Stimulated activated naive B cell treated with anti-CD40 and anti-IgM and Interleukin-4, amounts not matched to agents 10 μg/mL and 1 μg/mL and 100 μg/mL, for 72 hours (primary cell): ENCODE results near the gene HPRT1.

ENCODE experiments used
- ATAC-seq, 2 donors: fragments of 150-1000 bp; cut with Tn5 transposase; replicated peaks; 2 replicates each; pipeline ENCODE4 v1.10.0; 2021; ENCODE audit warnings: moderate library complexity in 1 of 2
- DNase-seq: peaks from one replicate; pipeline ENCODE4 v3.0.0; 2021
- H3K27ac Mint-ChIP-seq: one replicate; pipeline ENCODE4 v1.8.0; 2022; ENCODE audit warnings: mild to moderate bottlenecking, mixed read lengths
- H3K27me3 Mint-ChIP-seq, 2 donors: one replicate each; pipeline ENCODE4 v1.8.0; 2022; ENCODE audit warnings: mixed read lengths in 2 of 2
- H3K36me3 Mint-ChIP-seq, 2 donors: one replicate each; pipeline ENCODE4 v1.8.0; 2022; ENCODE audit warnings: mixed read lengths in 2 of 2, mild to moderate bottlenecking in 1 of 2
- H3K4me1 Mint-ChIP-seq, 2 donors: one replicate each; pipeline ENCODE4 v1.8.0; 2022; ENCODE audit warnings: mixed read lengths in 2 of 2, mild to moderate bottlenecking in 1 of 2
- H3K4me3 Mint-ChIP-seq, 2 donors: one replicate each; pipeline ENCODE4 v1.8.0; 2022; ENCODE audit warnings: mild to moderate bottlenecking in 2 of 2, mixed read lengths in 2 of 2, moderate library complexity in 1 of 2
- H3K9me3 Mint-ChIP-seq, 2 donors: one replicate each; pipeline ENCODE4 v1.8.0; 2022; ENCODE audit warnings: mixed read lengths in 2 of 2, mild to moderate bottlenecking in 1 of 2

The HPRT1 gene

GRCh38 chrX:134502686-134503085 is 42.7 kb downstream of the HPRT1 start:
- ATAC-seq (no peak), DNase-seq (no peak)
- no peak overlapping the region for H3K27ac Mint-ChIP-seq
- no peak overlapping the region for H3K4me3 Mint-ChIP-seq
- H3K36me3 Mint-ChIP-seq: peaks cover 17 to 22% of the 10 kb centered on the region in 2 donors
- peaks cover 0 to 3% of the 10 kb centered on the region in 2 donors for H3K4me1 Mint-ChIP-seq
- no peaks in the 10 kb centered on the region for H3K27me3 Mint-ChIP-seq
- H3K9me3 Mint-ChIP-seq: no peaks in the 10 kb centered on the region

- H3K4me3 Mint-ChIP-seq: no peak overlapping the region
- no peak for ATAC-seq
- H3K36me3 Mint-ChIP-seq: peaks cover 10 to 11% of the 10 kb centered on the region in 2 donors
- no peak overlapping the region for H3K27ac Mint-ChIP-seq
- H3K9me3 Mint-ChIP-seq: no peaks in the 10 kb centered on the region
- no peaks in the 10 kb centered on the region for H3K4me1 Mint-ChIP-seq
- no peaks in the 10 kb centered on the region for H3K27me3 Mint-ChIP-seq
- no peak for DNase-seq
These were observed 52.6 kb downstream of the HPRT1 start for GRCh38 chrX:134512566-134512965.

- Mint-ChIP-seq H3K4me1 (no peaks in the 10 kb centered on the region), H3K9me3 (no peaks in the 10 kb centered on the region), H3K27me3 (no peaks in the 10 kb centered on the region), H3K36me3 (peaks cover 10 to 11% of the 10 kb centered on the region in 2 donors), H3K27ac (no peak overlapping the region), H3K4me3 (no peak overlapping the region)
- DNase-seq (no peak), ATAC-seq (no peak)
These were observed 53.1 kb downstream of the HPRT1 start for GRCh38 chrX:134513091-134513490.

GRCh38 chrX:134520860-134521390 is 61.0 kb downstream of the HPRT1 start:
- peaks cover 2 to 13% of the 10 kb centered on the region in 2 donors for H3K36me3 Mint-ChIP-seq
- ATAC-seq (peak; percentile 62 to 65), DNase-seq (no peak)
- no peaks in the 10 kb centered on the region for H3K4me1 Mint-ChIP-seq
- no peaks in the 10 kb centered on the region for H3K9me3 Mint-ChIP-seq
- H3K27me3 Mint-ChIP-seq: no peaks in the 10 kb centered on the region
- H3K27ac Mint-ChIP-seq: no peak overlapping the region
- H3K4me3 Mint-ChIP-seq: no peak overlapping the region

- DNase-seq (no peak), ATAC-seq (no peak)
- Mint-ChIP-seq H3K4me3 (no peak overlapping the region), H3K27ac (no peak overlapping the region), H3K4me1 (no peaks in the 10 kb centered on the region), H3K9me3 (no peaks in the 10 kb centered on the region), H3K36me3 (peaks cover 2 to 13% of the 10 kb centered on the region in 2 donors), H3K27me3 (no peaks in the 10 kb centered on the region)
These were observed 64.2 kb downstream of the HPRT1 start for GRCh38 chrX:134524181-134524580.

GRCh38 chrX:134525086-134525792 is 65.3 kb downstream of the HPRT1 start:
- no peak overlapping the region for H3K27ac Mint-ChIP-seq
- no peaks in the 10 kb centered on the region for H3K9me3 Mint-ChIP-seq
- H3K27me3 Mint-ChIP-seq: no peaks in the 10 kb centered on the region
- peaks cover 2 to 9% of the 10 kb centered on the region in 2 donors for H3K36me3 Mint-ChIP-seq
- DNase-seq: no peak
- no peak overlapping the region for H3K4me3 Mint-ChIP-seq
- no peaks in the 10 kb centered on the region for H3K4me1 Mint-ChIP-seq
- no peak for ATAC-seq

GRCh38 chrX:134526399-134526798 is 66.4 kb downstream of the HPRT1 start:
- peaks cover 2 to 4% of the 10 kb centered on the region in 2 donors for H3K36me3 Mint-ChIP-seq
- DNase-seq: no peak

GRCh38 chrX:134528960-134529359 is 69.0 kb downstream of the HPRT1 start:
- Mint-ChIP-seq H3K36me3 (peaks cover 0 to 4% of the 10 kb centered on the region in 2 donors), H3K27ac (no peak overlapping the region), H3K27me3 (peaks cover 0 to 3% of the 10 kb centered on the region in 2 donors), H3K4me1 (no peaks in the 10 kb centered on the region), H3K4me3 (no peak overlapping the region), H3K9me3 (no peaks in the 10 kb centered on the region)
- DNase-seq (no peak), ATAC-seq (no peak)

More at GRCh38 chrX:134526399-134526798, 66.4 kb downstream of the HPRT1 start:
- no peak for ATAC-seq
- H3K27ac Mint-ChIP-seq: no peak overlapping the region
- H3K27me3 Mint-ChIP-seq: no peaks in the 10 kb centered on the region
- H3K4me1 Mint-ChIP-seq: no peaks in the 10 kb centered on the region
- no peak overlapping the region for H3K4me3 Mint-ChIP-seq
- no peaks in the 10 kb centered on the region for H3K9me3 Mint-ChIP-seq

GRCh38 chrX:134529481-134529880 is 69.5 kb downstream of the HPRT1 start:
- no peak for ATAC-seq
- Mint-ChIP-seq H3K27me3 (peaks cover 0 to 3% of the 10 kb centered on the region in 2 donors), H3K9me3 (no peaks in the 10 kb centered on the region), H3K27ac (no peak overlapping the region), H3K4me1 (no peaks in the 10 kb centered on the region), H3K36me3 (peaks cover 0 to 4% of the 10 kb centered on the region in 2 donors), H3K4me3 (no peak overlapping the region)
- no peak for DNase-seq

- Mint-ChIP-seq H3K4me1 (no peaks in the 10 kb centered on the region), H3K27me3 (peaks cover 0 to 4% of the 10 kb centered on the region in 2 donors), H3K9me3 (no peaks in the 10 kb centered on the region), H3K4me3 (no peak overlapping the region), H3K27ac (no peak overlapping the region), H3K36me3 (no peaks in the 10 kb centered on the region)
- DNase-seq (no peak), ATAC-seq (no peak)
These were observed 70.9 kb downstream of the HPRT1 start for GRCh38 chrX:134530845-134531244.

GRCh38 chrX:134533352-134533751 is 73.4 kb downstream of the HPRT1 start:
- H3K27me3 Mint-ChIP-seq: peaks cover 0 to 10% of the 10 kb centered on the region in 2 donors
- no peaks in the 10 kb centered on the region for H3K9me3 Mint-ChIP-seq
- DNase-seq: no peak
- ATAC-seq: no peak
- no peaks in the 10 kb centered on the region for H3K4me1 Mint-ChIP-seq
- H3K4me3 Mint-ChIP-seq: no peak overlapping the region
- H3K36me3 Mint-ChIP-seq: no peaks in the 10 kb centered on the region
- H3K27ac Mint-ChIP-seq: no peak overlapping the region

GRCh38 chrX:134533952-134534351 is 74.0 kb downstream of the HPRT1 start:
- DNase-seq (no peak), ATAC-seq (no peak)
- Mint-ChIP-seq H3K36me3 (no peaks in the 10 kb centered on the region), H3K9me3 (no peaks in the 10 kb centered on the region), H3K27me3 (peaks cover 0 to 13% of the 10 kb centered on the region in 2 donors), H3K4me3 (no peak overlapping the region), H3K4me1 (no peaks in the 10 kb centered on the region), H3K27ac (no peak overlapping the region)

GRCh38 chrX:134537179-134537955 is 77.4 kb downstream of the HPRT1 start:
- Mint-ChIP-seq H3K4me3 (no peak overlapping the region), H3K27ac (no peak overlapping the region), H3K4me1 (peaks cover 1% of the 10 kb centered on the region in 2 donors), H3K27me3 (peaks cover 0 to 15% of the 10 kb centered on the region in 2 donors), H3K9me3 (no peaks in the 10 kb centered on the region), H3K36me3 (no peaks in the 10 kb centered on the region)
- ATAC-seq: no peak
- DNase-seq: no peak

GRCh38 chrX:134538316-134538715 is 78.4 kb downstream of the HPRT1 start:
- no peak overlapping the region for H3K4me3 Mint-ChIP-seq
- H3K36me3 Mint-ChIP-seq: no peaks in the 10 kb centered on the region
- H3K27me3 Mint-ChIP-seq: peaks cover 0 to 19% of the 10 kb centered on the region in 2 donors

GRCh38 chrX:134541906-134542305 is 81.9 kb downstream of the HPRT1 start:
- no peak overlapping the region for H3K4me3 Mint-ChIP-seq
- peaks cover 5 to 12% of the 10 kb centered on the region in 2 donors for H3K4me1 Mint-ChIP-seq
- peaks cover 20 to 33% of the 10 kb centered on the region in 2 donors for H3K27me3 Mint-ChIP-seq
- no peaks in the 10 kb centered on the region for H3K36me3 Mint-ChIP-seq
- DNase-seq (no peak), ATAC-seq (no peak)
- H3K27ac Mint-ChIP-seq: no peak overlapping the region
- no peaks in the 10 kb centered on the region for H3K9me3 Mint-ChIP-seq

More at GRCh38 chrX:134538316-134538715, 78.4 kb downstream of the HPRT1 start:
- H3K9me3 Mint-ChIP-seq: no peaks in the 10 kb centered on the region
- ATAC-seq (no peak), DNase-seq (no peak)
- no peak overlapping the region for H3K27ac Mint-ChIP-seq
- H3K4me1 Mint-ChIP-seq: peaks cover 5 to 7% of the 10 kb centered on the region in 2 donors
